Mucosa of rectum (tissue), 2 donors: ENCODE results near the gene XKR8.

ENCODE experiments used
- H3K27ac ChIP-seq, 2 donors: one replicate each; pipeline ENCODE4 v1.7.0; 2013; ENCODE audit warnings: inconsistent platforms in 2 of 2, low read depth in 2 of 2, low read length in 2 of 2
- H3K27me3 ChIP-seq, 2 donors: one replicate each; pipeline ENCODE4 v1.7.0; 2013; ENCODE audit warnings: low read length in 2 of 2; ENCODE audit not compliant: control insufficient read depth in 2 of 2, insufficient read depth in 2 of 2
- H3K36me3 ChIP-seq, 2 donors: one replicate each; pipeline ENCODE4 v1.7.0; 2013; ENCODE audit warnings: low read length in 2 of 2; ENCODE audit not compliant: control insufficient read depth in 2 of 2, insufficient read depth in 2 of 2
- H3K4me1 ChIP-seq, 2 donors: one replicate each; pipeline ENCODE4 v1.7.0; 2013; ENCODE audit warnings: low read length in 2 of 2, mild to moderate bottlenecking in 1 of 2; ENCODE audit not compliant: control insufficient read depth in 2 of 2, insufficient read depth in 2 of 2
- H3K4me3 ChIP-seq, 2 donors: one replicate each; pipeline ENCODE4 v1.7.0; 2013; ENCODE audit warnings: low read length in 2 of 2
- H3K9ac ChIP-seq, 2 donors: one replicate each; pipeline ENCODE4 v1.7.0; 2013; ENCODE audit warnings: low read length in 2 of 2, low read depth in 1 of 2, mild to moderate bottlenecking in 1 of 2
- H3K9me3 ChIP-seq, 2 donors: one replicate each; pipeline ENCODE4 v1.7.0; 2013; ENCODE audit warnings: low read length in 2 of 2; ENCODE audit not compliant: control insufficient read depth in 2 of 2
- donor health status: healthy.
- donor health status: Normal muscosa, but diverticular disease.

Gene XKR8

GRCh38 chr1:27936370-27936769, 23.4 kb upstream of the XKR8 start:
- H3K27ac ChIP-seq: no peak overlapping the region
- no peak overlapping the region for H3K4me3 ChIP-seq

GRCh38 chr1:27937524-27937836, 22.3 kb upstream of the XKR8 start:
- Histone ChIP-seq H3K9ac (no peak overlapping the region), H3K4me3 (no peak overlapping the region), H3K27ac (no peak overlapping the region), H3K9me3 (no peaks in the 10 kb centered on the region), H3K4me1 (peaks cover 8 to 9% of the 10 kb centered on the region in 2 donors), H3K27me3 (peaks cover 0 to 6% of the 10 kb centered on the region in 2 donors), H3K36me3 (no peaks in the 10 kb centered on the region)

More at GRCh38 chr1:27936370-27936769, 23.4 kb upstream of the XKR8 start:
- Histone ChIP-seq H3K36me3 (no peaks in the 10 kb centered on the region), H3K9me3 (no peaks in the 10 kb centered on the region), H3K4me1 (peaks cover 8 to 9% of the 10 kb centered on the region in 2 donors), H3K27me3 (peaks cover 0 to 6% of the 10 kb centered on the region in 2 donors), H3K9ac (no peak overlapping the region)

GRCh38 chr1:27938488-27938887, 21.3 kb upstream of the XKR8 start:
- no peak overlapping the region for H3K9ac ChIP-seq
- H3K27ac ChIP-seq: no peak overlapping the region
- no peak overlapping the region for H3K4me3 ChIP-seq
- H3K36me3 ChIP-seq: no peaks in the 10 kb centered on the region
- no peaks in the 10 kb centered on the region for H3K9me3 ChIP-seq
- H3K27me3 ChIP-seq: peaks cover 0 to 6% of the 10 kb centered on the region in 2 donors
- H3K4me1 ChIP-seq: peaks cover 8 to 9% of the 10 kb centered on the region in 2 donors

- Histone ChIP-seq H3K4me1 (peaks cover 4 to 5% of the 10 kb centered on the region in 2 donors), H3K27ac (no peak overlapping the region), H3K4me3 (no peak overlapping the region), H3K9me3 (no peaks in the 10 kb centered on the region), H3K36me3 (peaks cover 0 to under 1% of the 10 kb centered on the region in 2 donors), H3K27me3 (no peaks in the 10 kb centered on the region), H3K9ac (no peak overlapping the region)
Observed at GRCh38 chr1:27940297-27940696, 19.5 kb upstream of the XKR8 start.

- Histone ChIP-seq H3K27ac (peak overlapping the region in 1 of 2 donors; percentile 4), H3K27me3 (no peaks in the 10 kb centered on the region), H3K36me3 (peaks cover 0 to 6% of the 10 kb centered on the region in 2 donors), H3K9me3 (no peaks in the 10 kb centered on the region), H3K4me3 (no peak overlapping the region), H3K4me1 (peaks cover 4 to 5% of the 10 kb centered on the region in 2 donors), H3K9ac (no peak overlapping the region)
Observed at GRCh38 chr1:27940870-27941560, 18.8 kb upstream of the XKR8 start.

GRCh38 chr1:27941671-27942540, 17.9 kb upstream of the XKR8 start:
- no peak overlapping the region for H3K9ac ChIP-seq
- peaks cover 0 to 6% of the 10 kb centered on the region in 2 donors for H3K36me3 ChIP-seq
- H3K27ac ChIP-seq: peak overlapping the region in 1 of 2 donors; percentile 4
- peaks cover 4 to 5% of the 10 kb centered on the region in 2 donors for H3K4me1 ChIP-seq
- H3K27me3 ChIP-seq: no peaks in the 10 kb centered on the region
- H3K4me3 ChIP-seq: no peak overlapping the region
- H3K9me3 ChIP-seq: no peaks in the 10 kb centered on the region

- Histone ChIP-seq H3K9ac (no peak overlapping the region), H3K4me3 (no peak overlapping the region), H3K9me3 (no peaks in the 10 kb centered on the region), H3K27ac (no peak overlapping the region), H3K36me3 (peaks cover 0 to 9% of the 10 kb centered on the region in 2 donors), H3K4me1 (no peaks in the 10 kb centered on the region), H3K27me3 (no peaks in the 10 kb centered on the region)
Observed at GRCh38 chr1:27945020-27945419, 14.8 kb upstream of the XKR8 start.

GRCh38 chr1:27949027-27949426, 10.7 kb upstream of the XKR8 start:
- Histone ChIP-seq H3K9me3 (no peaks in the 10 kb centered on the region), H3K27ac (no peak overlapping the region), H3K27me3 (no peaks in the 10 kb centered on the region), H3K36me3 (peaks cover 0 to 9% of the 10 kb centered on the region in 2 donors), H3K9ac (no peak overlapping the region), H3K4me3 (no peak overlapping the region), H3K4me1 (peaks cover 12 to 18% of the 10 kb centered on the region in 2 donors)

- no peak overlapping the region for H3K4me3 ChIP-seq
- no peaks in the 10 kb centered on the region for H3K9me3 ChIP-seq
- peaks cover 0 to 3% of the 10 kb centered on the region in 2 donors for H3K36me3 ChIP-seq
- peak overlapping the region in 1 of 2 donors; percentile 36 for H3K9ac ChIP-seq
- H3K4me1 ChIP-seq: peaks cover 12 to 18% of the 10 kb centered on the region in 2 donors
- no peaks in the 10 kb centered on the region for H3K27me3 ChIP-seq
- peak overlapping the region; percentile 62 to 89 for H3K27ac ChIP-seq
Observed at GRCh38 chr1:27951396-27951795, 8.4 kb upstream of the XKR8 start.

GRCh38 chr1:27952147-27952546, 7.6 kb upstream of the XKR8 start:
- Histone ChIP-seq H3K4me1 (peaks cover 12 to 18% of the 10 kb centered on the region in 2 donors), H3K4me3 (no peak overlapping the region), H3K27me3 (no peaks in the 10 kb centered on the region), H3K9ac (peak overlapping the region in 1 of 2 donors; percentile 9), H3K9me3 (no peaks in the 10 kb centered on the region), H3K36me3 (peaks cover 2 to 3% of the 10 kb centered on the region in 2 donors), H3K27ac (peak overlapping the region; percentile 62 to 89)
